Measurements from ENCODE around the gene HOXC6.

DNA sequence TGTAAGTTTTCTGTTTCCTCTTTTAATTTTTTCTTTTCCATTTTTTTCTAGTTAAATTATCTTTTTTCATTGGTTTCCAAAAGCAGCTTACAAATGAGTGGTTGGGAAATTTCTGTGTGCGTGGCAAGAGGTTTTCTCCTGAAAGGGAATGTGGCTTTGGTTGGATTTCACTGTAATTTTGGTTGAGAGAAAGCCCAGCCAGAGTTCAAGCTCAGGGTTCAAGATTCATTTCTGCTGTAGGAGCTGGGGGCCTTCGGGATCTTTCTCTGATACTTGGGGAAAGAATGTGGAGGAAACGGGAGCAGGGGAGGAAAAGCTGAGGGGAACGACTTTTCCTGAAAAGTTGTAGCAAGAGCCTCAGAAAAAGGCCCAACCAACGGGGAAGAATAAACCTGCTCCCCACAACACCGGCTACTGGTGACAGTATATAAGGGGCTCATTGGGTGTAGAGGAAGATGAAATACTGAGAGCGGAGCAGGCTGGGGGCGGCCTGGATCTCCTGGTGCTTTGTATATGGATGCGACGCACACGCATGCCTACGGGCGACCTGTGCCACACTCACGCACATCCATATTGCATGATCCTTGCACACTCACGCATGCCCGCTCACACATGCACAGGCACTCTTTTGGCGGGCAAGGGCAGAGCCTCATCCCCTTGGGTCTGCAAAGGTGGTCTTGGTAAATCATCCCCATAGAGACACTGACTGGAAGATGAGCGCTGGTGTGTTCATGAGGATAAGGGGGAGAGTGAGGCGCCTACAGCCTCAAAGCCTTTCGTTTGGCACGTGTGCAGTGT lies 41.4 kb upstream of the HOXC6 start:
- TF ChIP-seq KDM5A (IDR thresholded peaks at IDR 0.05; ENCODE audit: low read length) (no peak), ZNF274 (IDR thresholded peaks at IDR 0.05; ENCODE audit: borderline replicate concordance, extremely low read depth, low read length) (no peak), TAF1 (IDR thresholded peaks at IDR 0.05; ENCODE audit: low read depth, low read length) (no peak), POLR2A (IDR thresholded peaks at IDR 0.05; ENCODE audit: control extremely low read depth in 1 of 2, low read depth in 2 of 2, low read length in 2 of 2) (no peak), POLR2AphosphoS5 (IDR thresholded peaks at IDR 0.05; ENCODE audit: low read depth, low read length) (no peak), SRF (IDR thresholded peaks at IDR 0.05; ENCODE audit: low read depth, low read length) (no peak), SAP30 (IDR thresholded peaks at IDR 0.05; ENCODE audit: insufficient read depth, insufficient replicate concordance, low read length) (no peak)
- TF ChIP-seq, protein P1, sequence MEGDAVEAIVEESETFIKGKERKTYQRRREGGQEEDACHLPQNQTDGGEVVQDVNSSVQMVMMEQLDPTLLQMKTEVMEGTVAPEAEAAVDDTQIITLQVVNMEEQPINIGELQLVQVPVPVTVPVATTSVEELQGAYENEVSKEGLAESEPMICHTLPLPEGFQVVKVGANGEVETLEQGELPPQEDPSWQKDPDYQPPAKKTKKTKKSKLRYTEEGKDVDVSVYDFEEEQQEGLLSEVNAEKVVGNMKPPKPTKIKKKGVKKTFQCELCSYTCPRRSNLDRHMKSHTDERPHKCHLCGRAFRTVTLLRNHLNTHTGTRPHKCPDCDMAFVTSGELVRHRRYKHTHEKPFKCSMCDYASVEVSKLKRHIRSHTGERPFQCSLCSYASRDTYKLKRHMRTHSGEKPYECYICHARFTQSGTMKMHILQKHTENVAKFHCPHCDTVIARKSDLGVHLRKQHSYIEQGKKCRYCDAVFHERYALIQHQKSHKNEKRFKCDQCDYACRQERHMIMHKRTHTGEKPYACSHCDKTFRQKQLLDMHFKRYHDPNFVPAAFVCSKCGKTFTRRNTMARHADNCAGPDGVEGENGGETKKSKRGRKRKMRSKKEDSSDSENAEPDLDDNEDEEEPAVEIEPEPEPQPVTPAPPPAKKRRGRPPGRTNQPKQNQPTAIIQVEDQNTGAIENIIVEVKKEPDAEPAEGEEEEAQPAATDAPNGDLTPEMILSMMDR (IDR thresholded peaks at IDR 0.05; ENCODE audit: control extremely low read depth in 1 of 3, insufficient read depth in 1 of 3, low read depth in 1 of 3, low read length in 3 of 3): no peak

All from H1 (cell line).